ENCODE measurements around the gene RRP9.
"Not testable (repeated sequence)": the region's sequence is repeated elsewhere in the genome, so short reads cannot be mapped to it uniquely, and the experiment has no call there.

RRP9 gene

GRCh38 chr3:51937014-51937413 lies 4.7 kb downstream of the RRP9 start:
- no peak for DNase-seq

DNA sequence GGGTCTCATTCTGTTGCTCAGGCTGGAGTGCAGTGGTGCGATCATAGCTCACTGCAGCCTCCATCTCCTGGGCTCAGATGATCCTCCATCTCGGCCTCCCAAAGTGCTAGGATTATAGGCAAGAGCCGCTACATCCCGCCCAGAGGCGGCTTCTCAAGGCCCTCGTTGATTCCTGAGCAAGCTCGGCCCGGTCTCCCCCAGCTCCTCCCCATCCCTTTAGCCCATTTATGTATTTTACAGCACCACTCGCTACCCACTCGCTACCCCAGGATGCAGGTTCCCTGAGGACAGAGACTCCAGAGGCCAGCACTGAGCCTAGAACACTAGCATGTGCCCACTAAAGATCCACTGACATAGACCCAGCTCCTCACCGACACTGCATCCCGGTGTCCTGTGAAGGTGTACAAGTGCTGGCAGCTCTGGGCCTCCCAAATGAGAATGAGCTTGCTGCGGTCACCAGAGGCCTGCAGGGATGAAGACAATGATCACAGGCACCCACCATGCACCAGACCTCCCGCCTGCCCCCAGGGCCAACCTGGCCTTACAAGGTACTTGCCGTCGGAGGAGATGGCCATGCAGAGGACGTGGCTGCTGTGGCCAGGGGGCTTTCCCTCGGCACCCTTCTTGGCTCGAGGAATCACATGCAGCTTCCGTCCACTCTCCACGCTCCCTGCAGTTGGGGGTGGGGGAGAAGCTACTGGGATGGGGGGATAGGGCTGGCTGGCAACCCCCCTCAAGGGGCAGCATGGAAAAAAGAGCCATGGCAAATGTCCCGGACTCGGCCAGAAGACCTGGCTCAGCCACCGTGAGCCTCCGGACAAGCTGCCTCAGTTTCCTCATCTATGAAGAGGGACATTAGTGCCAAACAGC lies 5.6 kb downstream of the RRP9 start:
- DNase-seq: no peak

GRCh38 chr3:51934991-51935885 lies 6.5 kb downstream of the RRP9 start:
- DNase-seq: no peak

- no peak for DNase-seq
Measured at GRCh38 chr3:51934139-51934850, 7.4 kb downstream of the RRP9 start.

DNA sequence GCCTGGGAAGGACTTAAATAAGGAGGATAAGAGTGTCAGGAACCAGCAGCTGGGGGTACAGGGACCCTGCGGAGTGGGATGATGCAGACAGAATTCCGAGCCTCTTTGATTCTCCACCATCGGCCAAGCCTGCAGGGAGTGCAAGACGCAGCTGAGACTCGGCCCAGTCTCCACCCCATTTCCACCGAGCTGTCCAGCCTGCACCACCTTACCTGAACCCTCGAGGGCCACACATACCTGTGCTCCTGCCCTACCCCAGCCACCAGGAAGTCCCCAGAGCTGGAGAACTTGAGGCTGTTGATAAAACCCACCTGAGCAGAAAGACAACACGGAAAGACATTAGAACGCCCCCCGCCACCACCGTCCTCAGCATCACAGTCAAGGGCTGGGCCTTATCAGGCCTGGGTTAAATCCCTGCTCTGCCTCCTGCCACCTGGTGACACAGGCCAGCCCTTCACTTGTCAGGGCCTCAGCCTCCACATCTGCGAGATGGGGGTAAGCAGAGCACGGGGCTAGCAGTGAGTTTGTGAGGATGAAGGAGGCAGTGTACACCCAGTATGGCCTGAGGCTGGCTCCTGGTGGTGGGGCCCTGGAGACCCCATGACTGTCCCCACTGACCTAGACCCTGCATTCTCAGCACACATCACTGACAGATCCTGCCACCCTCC lies 8.1 kb downstream of the RRP9 start:
- no peak for DNase-seq

DNA sequence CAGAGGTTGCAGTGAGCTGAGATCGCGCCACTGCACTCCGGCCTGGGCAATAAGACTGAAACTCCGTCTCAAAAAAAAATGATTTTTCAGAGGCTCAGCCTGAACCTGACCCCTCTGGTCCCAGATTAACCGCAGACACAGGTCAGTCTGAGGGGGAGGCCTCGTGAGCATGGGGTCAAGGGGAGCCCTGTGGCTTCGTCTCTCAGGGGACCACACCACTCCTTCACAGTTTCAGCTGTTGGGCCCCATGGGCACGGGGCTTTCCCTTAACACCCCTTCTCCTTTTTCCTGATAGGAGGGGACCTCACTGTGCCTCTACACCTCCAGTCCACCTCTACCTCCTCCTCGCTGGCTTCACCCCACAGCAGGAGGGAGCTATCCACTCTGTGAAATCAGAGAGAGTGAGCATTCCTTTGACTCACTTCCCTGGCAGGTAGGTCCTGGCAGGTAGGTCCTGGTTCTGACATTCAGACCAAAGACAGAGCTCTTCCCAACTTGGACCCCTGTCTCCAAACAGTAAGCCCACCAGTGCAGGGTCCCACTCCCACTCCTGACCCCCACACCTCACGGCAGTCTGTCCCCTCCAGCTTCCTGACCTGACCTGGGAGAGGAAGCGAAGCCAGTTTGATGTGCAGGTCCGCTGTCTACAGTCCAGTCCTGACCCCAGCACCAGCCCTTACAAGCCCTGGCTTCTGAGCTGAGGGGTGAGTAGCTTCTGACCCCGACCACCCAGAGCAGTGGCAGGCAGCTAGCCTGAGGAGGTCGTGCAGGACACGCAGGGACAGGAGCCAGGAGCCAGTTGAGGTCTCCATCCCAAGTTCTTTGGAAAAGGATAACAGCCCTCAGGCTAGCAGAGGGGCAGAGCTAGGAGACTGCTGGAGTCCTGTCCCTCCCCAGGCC lies 9.0 kb downstream of the RRP9 start:
- no peak for DNase-seq

GRCh38 chr3:51931756-51932155 lies 9.9 kb downstream of the RRP9 start:
- DNase-seq: no peak

GRCh38 chr3:51930439-51930838 lies 11.3 kb downstream of the RRP9 start:
- no peak for DNase-seq

DNA sequence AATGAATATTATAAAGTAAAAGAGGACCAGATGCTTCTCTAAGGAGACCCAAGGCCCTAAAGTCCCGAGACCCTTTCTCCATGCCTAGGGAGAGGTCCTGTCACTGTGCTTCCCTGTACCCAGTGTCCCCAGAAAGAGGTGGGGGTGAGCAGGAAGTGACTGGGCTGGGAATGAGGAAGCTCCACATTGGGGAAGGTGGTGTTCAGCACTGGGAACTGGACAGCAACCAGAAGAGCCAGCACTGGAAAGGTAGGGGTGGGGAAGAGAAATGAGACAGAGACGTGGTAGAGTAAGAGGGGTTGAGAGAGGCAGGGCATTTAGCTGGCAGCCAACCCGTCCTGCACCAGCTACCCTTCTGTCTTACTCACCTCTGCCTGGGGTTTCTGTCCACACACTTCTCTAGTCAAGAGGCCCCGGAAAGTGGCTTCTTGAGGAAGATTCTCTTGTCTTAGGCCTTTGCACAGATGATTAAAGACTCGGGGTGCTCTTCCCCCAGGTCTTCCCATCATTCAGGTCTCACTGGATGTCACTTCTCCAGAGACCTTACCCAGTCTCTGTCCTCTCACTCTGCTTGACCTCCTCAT lies 12.2 kb downstream of the RRP9 start:
- no peak for DNase-seq

- not testable (repeated sequence) for DNase-seq
Measured at GRCh38 chr3:51928981-51929380, 12.7 kb downstream of the RRP9 start.

DNA sequence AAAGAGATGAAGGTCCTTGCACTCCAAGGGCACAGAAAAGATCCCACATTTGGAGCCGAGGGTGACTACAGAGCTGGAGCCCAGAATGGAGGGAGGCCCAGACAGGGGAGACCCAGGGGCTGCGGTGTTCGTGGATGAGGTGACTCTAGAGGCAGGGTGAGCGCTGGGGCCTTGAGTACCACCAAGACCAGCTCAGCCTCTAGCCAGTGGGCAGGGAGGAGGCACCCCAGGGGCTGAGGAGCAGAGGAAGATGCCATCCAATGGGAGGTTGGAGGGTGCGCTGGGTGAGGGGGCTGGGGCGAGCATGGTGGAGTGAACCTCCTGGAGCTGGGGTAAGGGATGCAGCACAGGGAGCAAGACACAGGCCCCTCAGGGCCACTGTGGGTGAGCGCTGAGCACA lies 13.3 kb downstream of the RRP9 start:
- no peak for DNase-seq

DNA sequence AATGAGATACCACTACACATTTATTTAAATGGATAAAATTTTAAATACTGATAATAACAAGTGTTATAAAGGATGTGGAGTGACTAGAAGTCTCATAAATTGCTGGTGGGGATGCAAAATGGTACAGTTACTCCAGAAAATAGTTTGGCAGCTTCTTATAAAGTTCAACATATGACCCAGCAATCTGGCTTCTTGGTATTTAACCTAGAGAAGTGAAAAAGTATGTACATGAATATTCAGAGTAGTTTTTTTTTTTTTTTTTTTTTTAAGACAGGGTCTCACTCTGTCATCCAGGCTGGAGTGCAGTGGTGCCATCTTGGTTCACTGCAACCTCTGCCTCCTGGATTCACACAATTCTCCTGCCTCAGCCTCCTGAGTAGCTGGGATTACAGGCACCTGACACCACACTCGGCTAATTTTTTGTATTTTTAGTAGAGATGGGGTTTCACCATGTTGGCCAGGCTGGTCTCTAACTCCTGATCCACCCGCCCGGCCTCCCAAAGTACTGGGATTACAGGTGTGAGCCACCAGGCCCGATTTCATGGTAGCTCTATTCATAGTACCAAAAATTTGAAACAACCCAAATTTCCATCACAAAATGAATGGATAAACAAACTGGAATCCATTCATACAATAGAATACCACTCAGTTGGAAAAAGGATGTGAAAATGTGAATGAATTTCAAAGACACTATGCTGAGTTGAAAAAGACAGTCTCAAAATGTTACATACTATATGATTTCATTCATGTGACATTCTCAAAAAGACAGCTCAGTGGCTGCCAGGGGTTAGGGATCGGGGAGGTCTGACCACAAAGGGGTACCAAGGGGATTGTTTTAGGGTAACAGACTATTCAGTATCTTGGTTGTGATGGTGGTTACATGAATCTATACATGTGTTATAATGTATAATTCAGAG lies 14.4 kb downstream of the RRP9 start:
- DNase-seq: no peak

GRCh38 chr3:51921081-51921578 lies 20.6 kb downstream of the RRP9 start:
- DNase-seq: no peak

DNA sequence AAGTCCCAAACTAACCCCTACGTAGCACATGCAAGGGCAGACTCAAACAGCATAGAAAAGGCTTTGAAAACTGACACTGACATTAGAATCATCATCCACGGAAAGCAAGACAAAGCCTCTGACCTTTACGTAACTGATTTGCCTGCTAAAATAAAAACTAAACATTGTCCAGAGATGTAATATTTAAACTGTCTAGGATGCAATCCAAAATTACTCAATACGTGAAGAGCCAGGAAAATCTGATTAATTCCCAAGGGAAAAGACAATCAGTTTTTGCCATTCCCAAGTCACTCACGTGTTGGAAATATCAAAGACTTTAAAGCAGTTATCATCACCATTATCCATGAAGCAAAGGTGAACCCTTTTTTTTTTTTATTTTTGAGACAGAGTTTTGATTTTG lies 25.3 kb downstream of the RRP9 start:
- DNase-seq: no peak

DNA sequence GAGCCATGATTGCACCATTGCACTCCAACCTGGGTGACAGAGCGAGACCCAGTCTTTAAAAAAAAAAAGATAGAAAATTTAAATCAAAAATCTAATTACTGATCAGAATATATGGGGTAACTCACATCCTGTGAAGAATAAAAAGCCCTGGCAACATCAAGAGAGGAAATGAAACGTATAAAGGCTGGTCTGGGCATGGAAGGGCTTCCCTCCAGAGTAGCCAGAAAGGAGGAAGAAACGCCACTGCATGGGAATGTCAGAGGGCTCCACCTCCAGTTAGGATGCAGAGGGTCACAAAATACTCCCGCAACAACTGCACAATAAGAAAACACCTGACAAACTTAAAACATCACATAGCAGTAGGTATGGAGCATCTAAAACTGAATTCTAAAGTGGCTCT lies 33.7 kb downstream of the RRP9 start:
- DNase-seq: no peak

GRCh38 chr3:51904034-51904823 lies 37.5 kb downstream of the RRP9 start:
- no peak for DNase-seq

- DNase-seq: not testable (repeated sequence)
Measured at GRCh38 chr3:51902361-51902760, 39.3 kb downstream of the RRP9 start.

GRCh38 chr3:51900043-51900442 lies 41.7 kb downstream of the RRP9 start:
- not testable (repeated sequence) for DNase-seq

GRCh38 chr3:51897391-51897790 lies 44.3 kb downstream of the RRP9 start:
- DNase-seq: no peak
